HG02588 (cell line): ENCODE data around the gene MYEOV.

ENCODE experiments used
- ATAC-seq: cut with Tn5 transposase; IDR thresholded peaks from one replicate; pipeline ENCODE4 v1.9.1; 2021; ENCODE audit warnings: mild to moderate bottlenecking, moderate library complexity; ENCODE audit not compliant: unreplicated experiment

Gene MYEOV

DNA sequence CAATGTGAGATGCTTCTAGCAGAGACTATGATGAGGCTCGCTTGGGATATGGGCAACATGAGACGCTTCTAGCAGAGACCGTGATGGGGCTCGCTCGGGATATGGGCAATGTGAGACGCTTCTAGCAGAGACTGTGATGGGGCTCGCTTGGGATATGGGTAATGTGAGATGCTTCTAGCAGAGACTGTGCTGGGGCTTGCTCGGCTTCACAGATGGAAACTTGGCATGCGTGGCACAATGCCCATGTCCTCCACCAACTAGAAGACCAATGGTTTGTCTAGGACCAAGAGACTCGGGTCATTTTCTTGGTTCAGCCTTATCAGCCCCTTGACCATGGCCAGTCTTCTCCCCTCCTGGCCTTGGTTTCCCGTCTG, 7.1 kb downstream of the MYEOV start:
- ATAC-seq, result no peak

DNA sequence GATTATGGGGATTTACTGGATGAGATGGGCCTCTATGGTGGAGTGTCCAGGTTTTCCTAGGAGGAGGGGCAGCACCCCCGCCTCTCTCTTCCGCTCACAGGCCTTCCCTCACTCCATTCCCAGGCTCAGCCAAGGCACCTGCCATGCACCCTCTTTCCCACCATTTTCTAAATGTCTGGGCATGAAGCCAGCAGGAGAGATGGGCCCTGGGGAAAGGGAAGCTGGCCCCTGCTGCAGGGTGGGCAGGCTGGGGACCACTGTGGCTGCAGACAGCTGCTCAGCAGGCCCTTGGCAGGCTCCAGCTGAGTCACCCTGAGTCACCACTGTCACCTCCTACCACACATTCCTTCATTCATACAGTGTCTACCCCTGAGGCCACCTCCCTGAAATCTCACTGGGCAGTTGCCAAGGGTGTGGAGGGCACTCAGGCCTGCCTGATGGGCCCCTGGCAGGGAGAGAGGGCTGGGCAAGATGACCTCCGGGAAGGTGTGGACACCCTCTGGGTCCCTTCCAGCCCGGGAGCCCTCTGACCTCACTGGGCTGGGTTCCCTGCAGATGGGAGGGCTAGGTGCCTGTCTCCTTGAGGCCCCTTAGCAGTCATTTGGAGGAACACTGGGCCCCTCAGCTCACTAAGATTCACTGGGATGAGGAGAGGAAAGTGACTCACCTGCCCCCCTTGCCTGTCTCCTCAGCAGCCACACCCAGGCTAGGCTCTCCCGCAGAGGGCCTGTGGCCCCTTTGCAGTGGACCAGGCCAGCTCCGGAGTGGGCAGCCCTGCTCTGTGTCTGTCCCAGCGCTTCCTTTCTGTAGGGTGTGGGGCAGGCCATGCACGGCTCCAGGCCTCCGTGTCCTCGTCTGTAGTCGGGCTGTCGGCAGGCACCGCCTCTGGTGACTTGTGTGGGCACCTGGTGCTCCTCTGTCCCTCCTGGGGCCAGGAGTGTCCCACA, 7.8 kb downstream of the MYEOV start:
- ATAC-seq, result no peak

DNA sequence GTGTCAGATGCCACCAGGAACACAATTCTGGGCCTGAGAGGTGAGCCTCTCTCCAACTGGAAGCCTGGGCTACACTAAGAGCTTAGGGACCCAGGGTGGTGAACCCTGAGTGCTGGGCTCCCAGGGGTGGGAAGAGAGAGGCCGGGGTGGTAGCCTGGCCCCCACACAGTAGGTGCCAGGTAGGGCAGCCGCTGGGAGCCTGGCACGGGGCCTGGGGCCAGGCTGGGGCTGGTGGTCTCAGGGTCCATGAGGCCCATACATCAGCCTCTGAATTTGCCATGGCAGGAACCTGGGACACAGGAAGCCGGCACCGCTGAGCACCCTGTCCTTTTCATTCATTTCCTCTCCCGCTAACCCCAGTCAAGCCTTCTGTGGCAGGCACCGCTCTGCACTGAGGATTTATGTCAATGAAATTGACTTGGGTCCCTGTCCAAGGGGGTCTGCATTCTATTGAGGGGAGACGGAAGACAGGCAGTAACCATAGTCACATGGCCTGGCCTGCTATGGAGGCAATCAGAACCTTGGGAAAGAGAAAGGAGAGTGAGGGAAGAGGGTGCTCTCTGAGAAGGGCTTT, 8.6 kb downstream of the MYEOV start:
- ATAC-seq, result no peak

DNA sequence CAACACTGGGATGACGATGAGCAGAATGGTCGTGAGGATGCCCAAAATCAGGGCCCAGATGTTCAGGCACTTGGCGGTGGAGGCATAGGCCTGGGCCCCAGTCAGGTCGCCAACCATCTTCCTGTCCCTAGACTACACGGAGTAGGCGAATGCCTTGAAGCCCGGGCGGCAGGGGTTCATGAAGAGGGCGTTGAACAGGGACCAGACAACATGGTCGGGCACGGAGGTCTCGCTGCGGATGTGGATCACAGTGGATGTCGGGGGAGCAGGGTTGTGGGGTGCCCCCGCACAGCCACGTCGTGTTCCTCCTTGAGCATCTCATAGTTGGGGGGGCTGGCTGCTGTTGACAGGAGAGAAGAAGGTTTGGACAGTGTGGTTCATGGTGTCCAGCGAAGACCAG, 9.5 kb downstream of the MYEOV start:
- ATAC-seq, result no peak

DNA sequence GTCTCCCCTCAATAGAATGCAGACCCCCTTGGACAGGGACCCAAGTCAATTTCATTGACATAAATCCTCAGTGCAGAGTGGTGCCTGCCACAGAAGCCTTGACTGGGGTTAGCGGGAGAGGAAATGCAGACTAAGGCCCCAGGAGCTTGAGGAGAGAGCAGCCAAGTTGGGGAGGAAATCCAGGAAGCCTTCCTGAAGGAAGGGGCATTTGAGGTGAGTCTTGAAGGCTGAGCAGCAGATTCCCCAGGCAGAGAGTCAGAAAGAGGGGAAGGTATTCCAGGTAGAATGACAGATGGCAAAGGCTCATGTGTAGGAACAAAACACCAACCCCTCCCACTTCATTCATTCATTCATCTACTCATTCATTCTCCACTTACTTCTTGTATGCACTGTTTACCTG, 10.3 kb downstream of the MYEOV start:
- no peak for ATAC-seq

DNA sequence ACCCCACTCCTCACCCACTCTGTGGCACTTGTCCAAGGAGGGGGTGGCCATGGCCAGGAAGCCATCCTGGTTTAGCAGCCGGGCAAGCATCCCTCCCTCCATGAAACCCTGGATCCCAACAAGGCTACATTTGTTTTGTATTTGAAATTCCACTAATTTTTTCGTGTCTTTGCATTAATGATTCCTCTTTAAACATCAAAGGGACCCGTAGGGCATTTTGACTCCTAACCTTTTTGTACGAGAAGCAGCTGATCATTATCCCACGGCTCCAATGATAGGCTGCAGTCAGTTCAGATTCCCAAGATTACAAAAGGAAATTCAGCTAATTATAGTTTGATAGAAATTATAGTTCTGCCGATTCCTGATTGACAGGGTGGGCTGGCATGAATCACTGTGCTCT, 10.7 kb downstream of the MYEOV start:
- no peak for ATAC-seq

DNA sequence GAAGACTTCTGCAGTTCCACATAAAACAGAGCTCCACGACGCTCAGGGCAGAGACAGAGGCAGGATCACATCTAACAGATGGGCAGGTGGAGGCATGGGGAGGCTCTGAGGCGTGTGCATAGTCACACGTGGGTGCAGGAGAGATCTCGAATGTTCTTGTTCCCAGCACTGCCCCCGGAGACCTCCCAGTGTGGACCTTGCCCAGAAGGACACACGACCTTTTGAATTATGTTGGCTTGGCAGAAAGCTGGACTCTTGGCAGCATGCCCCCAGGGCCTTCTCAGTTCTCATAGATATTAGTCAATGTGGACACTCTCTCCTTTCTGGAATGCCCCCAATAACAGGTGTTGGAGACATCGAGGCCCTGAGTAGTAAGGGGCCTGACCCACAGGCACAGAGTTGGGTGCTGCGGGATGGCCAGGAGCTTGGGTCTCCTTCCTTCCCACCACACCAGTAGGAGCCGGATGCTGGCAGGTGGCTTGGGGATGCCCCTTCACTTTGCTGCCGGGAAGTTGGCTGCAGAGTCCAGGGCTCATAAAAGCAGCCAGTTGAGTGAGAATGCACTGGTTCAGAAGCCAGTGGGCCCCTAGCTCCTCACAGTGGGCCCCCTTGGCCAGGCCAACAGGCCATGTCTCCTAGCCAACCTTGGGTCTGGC, 12.1 kb downstream of the MYEOV start:
- ATAC-seq, result no peak

DNA sequence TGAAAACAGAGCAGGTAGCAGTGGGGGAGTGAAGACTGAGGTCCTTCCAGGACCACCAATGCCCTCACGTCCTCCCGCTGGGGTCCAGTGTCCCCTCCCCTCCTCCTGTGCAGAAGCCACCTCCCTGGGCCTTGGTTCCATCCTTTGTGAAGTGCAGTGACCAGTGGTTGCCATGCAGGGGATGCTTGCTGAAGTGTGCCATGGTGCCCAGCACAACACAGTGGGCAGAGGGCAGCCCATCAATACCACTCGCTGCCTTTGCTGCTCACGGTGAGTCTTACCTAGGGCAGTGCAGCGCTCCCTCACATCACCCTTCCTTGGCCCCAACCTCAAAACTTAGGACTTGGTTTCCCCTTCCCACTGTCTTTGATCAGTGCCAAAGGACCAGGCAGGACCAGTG, 12.9 kb downstream of the MYEOV start:
- no peak for ATAC-seq

DNA sequence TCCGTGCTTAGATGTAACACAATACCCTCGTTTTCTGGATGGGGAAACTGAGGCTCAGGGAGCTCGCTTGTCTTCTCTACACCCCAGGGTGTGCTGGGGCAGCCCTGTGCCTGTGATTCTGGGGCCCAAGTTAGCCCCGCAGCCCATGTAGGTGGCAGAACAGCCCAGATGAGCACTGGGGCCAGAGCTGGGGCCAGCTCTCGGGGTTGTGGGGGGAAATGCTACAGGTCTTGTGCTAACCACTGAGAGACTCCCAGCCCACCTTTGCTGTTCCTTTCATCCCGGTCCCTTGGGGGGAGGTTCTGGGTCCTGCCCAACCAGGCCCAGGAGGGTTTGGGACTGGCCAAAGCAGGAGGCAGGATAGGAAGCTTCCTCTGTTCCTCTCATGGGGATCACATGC, 13.5 kb downstream of the MYEOV start:
- ATAC-seq, result no peak

DNA sequence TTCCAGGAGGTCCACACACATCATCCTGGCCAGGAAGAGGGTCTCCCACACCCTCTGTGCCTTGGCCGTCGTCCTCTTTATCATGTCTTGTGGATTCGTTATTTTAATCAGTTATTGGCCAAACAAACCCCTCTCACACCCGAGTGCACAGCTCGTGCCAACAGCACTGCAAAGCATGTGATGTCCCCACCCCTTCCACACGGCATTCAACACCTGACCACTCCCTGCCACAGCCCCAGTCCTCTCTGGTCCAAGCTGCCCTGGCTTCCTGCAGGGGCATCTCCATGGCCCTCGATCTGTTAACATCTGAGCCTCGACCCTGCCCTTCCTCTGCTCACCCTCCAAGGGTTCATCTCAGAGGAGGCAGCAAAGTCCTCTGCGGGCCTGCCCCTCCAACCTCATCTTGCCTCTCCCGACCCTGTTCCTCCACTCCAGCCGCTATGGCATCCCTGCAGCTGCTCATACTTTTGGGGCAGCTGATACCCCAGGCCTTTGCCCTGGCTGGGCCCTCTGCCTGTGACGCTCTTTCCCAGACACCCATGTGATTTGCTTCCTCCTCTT, 14.0 kb downstream of the MYEOV start:
- ATAC-seq, result no peak

DNA sequence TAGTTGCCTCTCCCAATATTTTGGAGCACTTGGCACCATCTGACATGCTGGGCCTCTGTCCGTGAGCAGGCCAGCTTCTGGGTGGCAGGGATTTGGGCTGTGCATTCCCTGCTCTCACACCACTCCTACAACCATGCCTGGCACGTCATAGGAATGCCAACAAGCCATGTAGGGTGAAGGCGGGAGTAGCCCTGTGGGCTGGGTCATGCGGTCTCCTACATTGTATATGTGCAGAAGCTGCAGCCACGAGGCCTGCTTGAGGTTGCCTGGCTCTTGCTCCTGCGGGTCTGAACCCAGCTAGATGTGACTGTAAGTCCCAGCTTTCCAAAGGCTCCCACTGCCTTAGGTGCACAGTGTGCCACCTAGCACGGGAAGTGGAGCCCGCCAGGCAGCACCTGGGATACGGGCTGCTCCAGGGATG, 14.5 kb downstream of the MYEOV start:
- ATAC-seq, result no peak

DNA sequence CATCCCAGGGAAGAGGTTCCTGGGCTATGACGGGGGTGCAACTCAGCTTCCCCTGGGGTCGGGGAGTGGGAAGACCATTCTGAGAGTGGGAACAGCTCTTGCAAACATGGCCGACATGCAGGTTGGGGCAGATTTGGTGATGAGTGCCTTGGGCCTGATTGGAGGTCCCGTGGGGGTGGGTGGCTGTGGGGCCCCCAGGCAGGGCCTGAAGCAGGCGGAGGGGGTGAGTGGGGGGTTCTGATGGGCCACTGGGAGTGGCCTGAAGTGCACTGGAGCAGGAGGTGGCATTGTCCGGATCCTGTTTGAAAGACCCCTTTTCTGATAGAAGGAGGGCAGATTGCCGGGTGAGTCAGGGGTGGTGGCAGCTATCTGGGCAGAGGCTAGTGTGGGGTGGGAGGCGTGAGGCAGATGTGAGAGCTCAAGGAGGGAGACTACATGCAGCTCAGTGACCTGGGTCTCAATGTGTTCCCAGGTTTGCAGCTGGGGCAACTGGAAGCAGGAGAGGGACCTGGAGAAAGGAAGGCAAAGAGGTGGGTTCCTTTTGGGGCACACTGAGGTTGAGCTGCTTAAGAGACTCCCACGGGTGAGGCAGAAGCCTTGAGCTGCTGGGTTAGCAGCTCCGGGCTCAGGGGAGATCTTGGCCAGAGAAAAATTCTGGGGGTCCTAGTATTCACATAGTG, 15.1 kb downstream of the MYEOV start:
- no peak for ATAC-seq

DNA sequence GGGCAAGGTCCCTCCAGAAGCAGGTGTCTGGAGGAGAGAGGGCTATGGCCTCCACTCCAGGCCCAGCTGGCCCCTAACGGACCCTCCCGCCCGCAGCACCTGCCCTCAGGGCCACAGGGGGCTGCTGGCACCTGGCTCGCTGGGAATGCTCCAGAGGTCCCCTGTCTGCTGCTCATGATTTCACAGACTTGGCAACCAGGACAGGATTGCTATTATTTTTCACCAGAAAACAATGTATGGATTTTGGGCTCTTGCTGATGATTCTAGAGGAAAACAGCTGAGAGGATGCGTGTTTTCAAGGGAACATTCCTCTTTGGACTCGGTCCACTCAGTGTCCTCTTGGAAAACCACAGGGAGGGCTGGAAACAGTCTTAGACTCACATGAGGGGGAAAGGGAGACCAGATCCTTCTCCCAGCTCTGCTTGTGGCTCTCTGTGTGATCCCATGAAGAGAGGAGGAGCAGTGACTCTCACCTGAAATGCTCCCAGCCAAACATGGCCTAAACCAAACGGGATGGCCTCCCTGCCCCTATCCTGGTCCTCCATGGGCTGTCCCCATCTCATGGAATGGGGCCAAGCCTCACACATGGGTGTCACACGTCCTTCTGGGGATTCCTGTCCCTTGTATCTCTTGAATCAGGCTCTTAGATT, 15.8 kb downstream of the MYEOV start:
- ATAC-seq, result no peak

DNA sequence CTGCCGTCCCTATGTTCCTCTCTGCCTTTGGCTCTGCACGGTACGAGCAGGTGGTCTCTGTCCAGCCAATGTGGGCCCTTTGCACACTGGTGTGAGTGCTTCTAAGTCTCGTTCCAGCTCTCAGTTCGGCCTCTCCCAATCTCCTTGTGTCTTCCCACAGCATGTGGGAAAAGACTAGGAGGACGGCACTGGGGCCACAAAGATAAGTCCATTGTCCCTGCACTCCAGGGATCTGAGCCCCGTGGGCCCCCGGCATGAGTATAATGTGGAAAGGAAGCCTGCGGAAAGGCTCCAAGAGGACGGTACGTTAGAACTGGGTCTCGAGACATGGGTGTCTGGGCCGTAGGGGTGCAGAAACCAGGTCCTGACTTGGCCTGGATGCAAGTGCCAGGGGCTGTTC, 16.4 kb downstream of the MYEOV start:
- no peak for ATAC-seq

DNA sequence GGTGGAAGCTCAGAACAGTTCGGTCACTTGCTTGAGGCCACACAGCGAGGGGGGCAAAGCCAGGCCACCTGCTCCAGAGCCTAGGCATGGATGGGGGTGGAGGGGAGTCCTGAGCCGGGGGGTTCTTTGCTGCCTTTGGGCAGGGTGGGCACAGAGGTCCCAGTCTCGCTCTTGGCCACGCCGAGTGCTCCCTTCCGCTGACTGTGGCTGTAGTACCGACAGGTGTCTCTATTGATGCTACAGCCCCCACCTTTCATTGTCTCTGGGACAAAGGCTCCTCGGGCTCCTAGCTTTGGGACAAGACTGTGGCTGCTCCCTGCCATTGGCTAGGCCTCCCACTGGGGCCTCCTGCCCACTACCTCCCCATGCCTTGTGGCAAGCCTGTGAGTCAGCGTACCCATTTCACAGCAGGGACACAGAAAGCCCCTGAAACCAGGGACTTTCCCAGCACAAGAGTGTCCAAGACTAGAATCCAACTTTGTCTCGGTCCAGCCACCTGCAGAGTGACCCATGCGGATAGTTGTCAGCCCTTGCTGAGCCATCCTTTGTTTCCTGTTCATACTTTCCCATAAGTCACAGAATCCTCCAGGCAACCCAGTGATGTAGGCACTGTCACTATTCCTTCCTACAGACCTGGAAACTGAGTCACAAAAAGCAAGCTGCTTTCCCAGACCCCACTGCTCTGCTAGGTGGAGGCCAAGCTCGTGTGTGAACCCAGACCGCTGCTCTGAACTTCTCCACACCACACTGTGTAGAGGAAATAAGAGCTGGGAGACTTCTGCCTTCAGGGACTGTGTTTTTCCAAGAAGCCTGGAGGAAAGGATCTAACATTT, 17.2 kb downstream of the MYEOV start:
- ATAC-seq, result no peak

DNA sequence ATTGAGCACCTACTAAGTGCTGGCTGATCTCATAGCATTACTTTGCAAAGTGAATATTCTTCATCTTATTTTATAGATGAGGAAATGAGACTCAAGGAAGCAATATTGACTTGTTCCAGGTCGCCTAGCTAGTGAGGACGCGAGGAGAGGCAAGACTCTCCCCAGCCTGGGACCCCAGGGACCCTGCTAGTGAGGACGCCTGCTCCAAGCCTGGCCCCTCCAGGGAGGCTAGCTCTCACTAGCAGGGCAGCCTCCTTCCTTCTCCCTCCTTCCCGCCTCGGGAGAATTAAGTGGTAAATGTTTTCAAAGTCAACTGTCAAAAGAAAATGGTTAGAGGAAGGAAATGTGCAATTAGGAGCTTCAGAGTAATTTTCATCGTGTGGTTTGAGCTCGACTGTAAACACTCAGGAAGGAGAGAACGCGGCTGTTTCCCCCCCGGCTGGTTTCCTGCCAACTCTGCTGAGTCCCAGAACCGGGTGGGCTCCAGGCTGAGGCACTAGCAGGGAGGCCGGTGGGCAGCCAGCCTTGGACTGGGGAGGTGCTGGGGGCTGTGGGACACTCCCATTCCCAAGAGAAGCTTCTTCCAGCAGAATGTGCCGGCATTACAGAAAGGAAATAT, 17.9 kb downstream of the MYEOV start:
- no peak for ATAC-seq

DNA sequence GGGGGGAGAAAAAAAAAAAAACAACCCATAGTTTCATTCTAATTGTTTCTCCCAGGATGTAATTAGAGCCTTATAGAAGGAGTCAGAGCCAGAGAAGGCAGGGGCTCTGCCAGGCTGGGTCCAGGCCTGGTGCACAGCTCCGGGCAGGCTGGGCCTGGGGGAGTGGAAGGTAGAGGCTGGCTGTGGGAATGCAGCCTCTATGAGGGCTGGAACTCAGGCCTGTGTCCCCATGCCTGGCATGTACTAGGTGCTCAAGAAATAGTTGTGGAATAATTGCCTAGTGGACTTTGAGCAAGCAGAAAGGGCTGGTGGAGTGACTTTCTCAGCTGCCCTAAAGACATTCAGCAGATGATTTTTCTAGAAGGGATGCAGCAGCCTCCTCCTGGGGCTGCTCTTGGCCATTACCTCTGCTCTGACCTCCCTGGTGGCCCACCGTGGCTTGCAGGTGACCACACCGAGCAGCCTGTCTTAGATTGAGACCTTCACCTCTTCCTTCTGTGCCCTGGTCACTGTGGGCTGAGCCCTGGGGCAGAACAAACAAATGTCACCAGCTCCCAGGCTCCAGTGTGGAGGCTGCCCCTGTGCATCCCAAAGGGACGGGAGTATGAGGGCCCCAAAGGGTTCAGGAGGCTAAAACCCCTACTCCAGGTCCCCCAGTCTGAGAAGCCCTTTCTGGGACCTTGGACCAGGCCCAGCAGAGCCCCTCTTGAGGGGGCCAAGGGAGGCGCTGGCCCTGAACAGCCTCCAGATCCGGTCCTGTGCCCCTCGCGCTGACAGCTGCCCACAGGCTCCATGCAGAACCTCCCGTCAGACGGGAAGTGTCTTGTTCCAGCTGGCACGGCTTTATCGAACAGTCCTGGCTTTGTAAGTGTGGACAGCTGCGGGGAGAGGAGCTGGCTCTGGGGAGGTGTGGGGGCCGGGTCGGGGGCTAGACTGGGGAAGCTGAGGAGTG, 18.8 kb downstream of the MYEOV start:
- ATAC-seq, result no peak

DNA sequence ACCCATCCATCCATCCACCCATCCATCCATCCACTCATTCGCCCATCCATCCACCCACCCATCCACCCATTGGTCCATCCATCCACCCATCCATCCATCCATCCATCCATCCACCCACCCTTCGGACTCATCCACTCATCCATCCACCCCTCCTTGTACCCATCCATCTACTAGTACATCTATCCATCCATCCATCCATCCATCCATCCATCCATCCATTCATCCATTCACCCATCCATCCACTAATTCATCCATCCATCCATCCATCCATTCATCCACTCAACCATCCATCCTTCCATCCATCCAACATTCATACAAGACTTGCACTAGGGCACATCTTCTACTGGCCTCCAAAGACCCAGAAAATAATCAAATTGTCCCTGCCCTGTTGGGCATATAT, 20.0 kb downstream of the MYEOV start:
- ATAC-seq, result no peak
